Stimulated activated naive CD8-positive, alpha-beta T cell treated with anti-CD3 and anti-CD28 coated beads, Interleukin-15, Interleukin-2, amounts not matched to agents 100 U/mL and 50 U/mL, for 24 hours (primary cell): Measurements from ENCODE around the gene C20orf202.

Experiments used
- ATAC-seq: fragments of 150-1000 bp; cut with Tn5 transposase; one replicate; pipeline ENCODE4 v1.10.0; 2021
- DNase-seq: peaks from one replicate; pipeline ENCODE4 v3.0.0; 2021

The C20orf202 gene

DNA sequence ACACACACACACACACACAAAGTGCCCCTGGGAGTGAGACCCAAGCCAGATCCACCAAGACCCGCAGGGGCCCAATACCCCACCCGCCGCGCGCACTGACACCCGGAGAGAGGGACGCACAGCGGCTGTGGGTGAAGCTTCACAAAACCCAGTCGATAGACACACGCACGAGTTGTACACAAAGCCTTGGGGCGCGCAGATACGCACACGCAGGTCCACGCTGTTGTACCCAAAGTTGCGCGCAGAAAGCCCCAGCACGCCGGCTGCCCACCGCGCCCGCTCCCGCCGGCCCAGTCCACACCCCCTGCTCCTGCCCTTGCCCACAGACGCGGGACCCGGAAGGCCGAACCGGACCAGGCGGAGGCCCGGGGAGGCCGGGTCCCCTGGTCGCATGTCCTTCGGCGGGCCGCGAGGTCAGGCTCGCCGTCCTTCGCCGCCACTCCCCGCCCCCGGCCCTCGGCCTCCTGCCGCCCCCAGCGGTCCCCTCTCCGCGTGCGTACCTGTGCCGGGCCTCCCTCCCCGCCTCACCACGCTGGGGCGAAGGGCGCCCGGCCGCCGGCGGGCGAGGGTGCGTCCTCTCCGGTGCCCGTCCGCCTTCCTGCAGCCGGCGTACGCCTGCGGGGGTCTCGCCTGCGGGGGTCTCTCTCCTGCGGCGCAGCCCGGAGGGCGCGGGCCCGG lies 18.5 kb upstream of the C20orf202 start, which contains the start of gene TMEM74B:
TSS of gene TMEM74B (minus strand) at position 344 of the 678 bp plus-strand sequence. CDS start 1,180 bp downstream, outside the sequence.
- no peak for ATAC-seq
- DNase-seq, result no peak

GRCh38 chr20:1185316-1185741 lies 17.9 kb upstream of the C20orf202 start:
- DNase-seq (peak; percentile 14), ATAC-seq (peak; percentile 8)

- peak; percentile 69 for DNase-seq
Measured at GRCh38 chr20:1185790-1186334, 17.4 kb upstream of the C20orf202 start.

GRCh38 chr20:1186367-1186991 lies 16.8 kb upstream of the C20orf202 start:
- ATAC-seq (no peak), DNase-seq (no peak)

More at GRCh38 chr20:1185790-1186334, 17.4 kb upstream of the C20orf202 start:
- peak; percentile 49 for ATAC-seq

- ATAC-seq (no peak), DNase-seq (no peak)
Measured at GRCh38 chr20:1187605-1188171, 15.6 kb upstream of the C20orf202 start.

DNA sequence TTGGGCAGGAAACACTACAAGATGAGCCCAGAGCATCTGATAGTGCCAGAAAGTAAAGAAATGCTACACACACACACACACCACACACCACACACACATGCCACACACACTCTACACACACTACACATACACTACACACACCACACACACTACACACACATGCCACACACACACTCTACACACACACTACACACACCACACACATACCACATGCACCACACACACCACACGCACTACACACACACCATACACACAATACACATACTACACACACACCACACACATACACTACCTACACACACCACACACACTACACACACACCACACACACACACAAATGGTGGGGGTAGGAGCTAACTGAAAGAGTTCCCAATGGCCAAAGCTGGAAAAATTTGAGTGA lies 14.9 kb upstream of the C20orf202 start:
- DNase-seq, result no peak
- no peak for ATAC-seq

- no peak for ATAC-seq
Measured at GRCh38 chr20:1189827-1190226, 13.4 kb upstream of the C20orf202 start.

GRCh38 chr20:1190847-1191246 lies 12.4 kb upstream of the C20orf202 start:
- ATAC-seq, result no peak
- no peak for DNase-seq

More at GRCh38 chr20:1189827-1190226, 13.4 kb upstream of the C20orf202 start:
- no peak for DNase-seq

- ATAC-seq, result no peak
- no peak for DNase-seq
Measured at GRCh38 chr20:1191299-1191698, 12.0 kb upstream of the C20orf202 start.

- ATAC-seq, result no peak
- DNase-seq, result no peak
Measured at GRCh38 chr20:1195226-1195625, 8.0 kb upstream of the C20orf202 start.

DNA sequence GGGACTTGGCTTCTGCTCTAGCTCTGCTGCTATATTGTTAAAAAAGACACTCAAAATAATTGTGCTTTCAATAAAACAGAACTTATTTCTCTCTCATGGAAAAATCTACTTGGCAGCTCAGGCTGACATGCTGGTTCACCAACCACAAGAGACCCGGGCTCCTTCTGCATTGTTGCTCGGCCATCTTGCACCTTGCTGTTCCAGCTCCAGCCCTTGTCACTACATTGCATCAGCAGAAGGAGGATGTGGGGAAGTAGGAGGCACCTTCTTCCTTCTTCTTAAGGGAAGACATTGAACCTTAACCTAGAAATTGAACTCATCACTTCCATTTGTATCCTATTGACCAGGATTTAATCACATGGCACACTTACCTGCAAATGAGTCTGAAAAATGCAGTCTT lies 6.6 kb upstream of the C20orf202 start:
- ATAC-seq, result no peak
- DNase-seq, result no peak

- DNase-seq (no peak), ATAC-seq (no peak)
Measured at GRCh38 chr20:1197801-1198200, 5.5 kb upstream of the C20orf202 start.

DNA sequence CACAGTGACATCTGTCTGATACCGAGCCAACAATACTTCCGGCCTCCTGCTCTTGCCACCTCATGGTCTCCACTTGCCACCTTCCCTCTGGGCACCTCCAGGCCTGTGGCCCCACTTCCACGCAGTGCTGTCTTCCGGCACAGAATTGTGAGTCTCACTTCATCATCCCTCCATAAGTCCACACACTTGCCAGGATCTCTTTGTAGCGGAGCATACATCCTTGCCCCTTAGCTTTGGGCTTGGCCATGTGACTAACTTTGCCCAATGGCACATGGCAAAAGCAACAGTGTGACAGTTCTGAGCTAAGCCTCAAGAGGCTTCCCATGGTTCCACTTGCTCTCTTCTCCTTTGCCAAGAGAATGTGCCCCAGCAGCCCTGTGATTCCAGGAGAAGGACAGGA lies 4.5 kb upstream of the C20orf202 start:
- ATAC-seq (no peak), DNase-seq (no peak)

DNA sequence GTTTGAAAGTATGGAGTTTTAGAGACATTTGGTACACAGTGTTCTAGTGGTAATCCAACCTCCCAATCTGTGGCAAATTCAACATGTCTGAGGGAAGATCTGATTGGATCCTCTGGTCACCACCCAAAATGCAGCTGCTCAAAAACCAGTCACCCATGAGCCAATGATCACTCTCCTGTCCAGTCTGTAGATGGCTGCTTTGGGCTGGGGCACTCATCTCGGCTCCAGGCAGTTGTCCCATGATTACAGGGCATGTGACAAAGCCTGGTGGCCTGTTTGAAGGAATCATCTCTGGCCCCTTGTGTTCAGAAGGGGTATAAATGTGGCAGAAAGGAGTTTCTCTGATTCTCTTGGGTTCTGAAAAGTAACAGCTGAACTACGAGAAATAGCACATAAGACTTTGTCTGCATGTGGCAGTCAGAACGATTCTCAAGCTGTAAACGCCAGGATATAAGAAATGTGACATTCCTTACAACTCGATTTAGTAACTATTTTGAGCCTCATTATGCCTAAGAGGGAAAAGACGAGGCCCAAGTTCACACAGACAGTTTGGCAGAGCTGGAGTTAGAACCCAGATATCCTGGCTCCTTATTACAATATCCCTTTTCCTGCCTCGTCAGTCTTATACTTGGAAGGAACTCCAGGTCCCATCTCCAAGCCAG lies 3.9 kb upstream of the C20orf202 start:
- no peak for ATAC-seq
- DNase-seq, result no peak

- DNase-seq, result no peak
- no peak for ATAC-seq
Measured at GRCh38 chr20:1199964-1200363, 3.3 kb upstream of the C20orf202 start.

DNA sequence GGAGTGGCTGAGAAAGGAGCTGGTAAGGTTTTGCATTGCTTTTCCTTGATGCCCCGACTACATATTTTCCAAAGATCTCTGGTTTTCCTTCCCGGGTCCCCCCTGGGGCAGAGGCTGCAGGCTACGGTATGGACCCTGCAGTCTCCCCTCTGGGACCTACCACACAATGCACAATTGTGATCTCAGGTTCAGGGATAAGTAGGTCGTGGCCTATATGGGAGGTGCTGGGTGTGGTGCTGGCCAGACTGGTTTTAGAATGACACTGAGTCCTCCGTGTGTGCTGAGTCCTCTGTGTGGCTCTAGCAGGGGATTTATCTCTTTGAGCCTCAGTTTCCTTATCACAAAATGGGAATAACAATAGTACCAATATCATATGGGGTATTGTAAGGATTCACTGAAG lies 376 bp downstream of the C20orf202 start:
- no peak for ATAC-seq
- DNase-seq, result no peak

- ATAC-seq (no peak), DNase-seq (no peak)
Measured at GRCh38 chr20:1204113-1204512, 859 bp downstream of the C20orf202 start.

GRCh38 chr20:1204576-1204975 lies 1.3 kb downstream of the C20orf202 start:
- DNase-seq (no peak), ATAC-seq (no peak)

GRCh38 chr20:1205802-1206201 lies 2.5 kb downstream of the C20orf202 start:
- DNase-seq (no peak), ATAC-seq (no peak)

DNA sequence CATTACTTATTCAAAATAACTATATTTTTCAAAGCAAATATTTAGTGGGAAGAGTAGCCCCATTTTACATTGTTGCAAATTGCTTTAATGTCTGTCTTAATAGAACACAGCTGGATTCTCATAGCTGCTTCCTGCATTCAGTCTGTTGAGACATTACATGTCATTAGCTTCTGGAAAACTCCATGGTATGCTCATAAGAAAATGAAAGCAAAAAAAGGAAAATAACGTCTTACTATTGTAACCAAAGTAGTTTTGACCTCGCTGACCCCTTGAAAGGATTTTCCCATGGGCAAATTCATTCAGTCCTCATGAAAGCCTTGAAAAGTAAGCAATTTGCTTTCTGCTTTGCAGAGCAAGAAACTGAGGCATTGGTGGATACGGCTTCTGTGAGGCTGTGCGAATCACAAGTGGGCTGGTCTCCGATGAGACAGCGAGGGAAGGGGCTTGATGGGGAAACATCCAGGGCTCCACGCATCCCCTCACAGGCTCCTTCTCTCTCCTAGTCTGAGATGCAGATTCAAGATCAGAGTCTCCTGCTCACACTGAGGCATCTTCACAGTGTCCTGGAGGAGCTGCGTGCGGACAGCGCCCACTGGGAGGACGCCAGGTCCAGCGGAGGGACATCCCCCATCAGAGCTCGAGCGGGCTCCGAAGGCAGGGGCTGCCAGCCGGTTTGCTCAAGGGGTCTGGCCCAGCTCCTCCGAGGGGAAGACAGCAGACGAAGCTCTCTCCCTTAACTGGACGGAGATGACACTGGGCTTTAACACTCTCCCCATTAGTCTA lies 3.3 kb downstream of the C20orf202 start:
- ATAC-seq, result no peak
- no peak for DNase-seq

DNA sequence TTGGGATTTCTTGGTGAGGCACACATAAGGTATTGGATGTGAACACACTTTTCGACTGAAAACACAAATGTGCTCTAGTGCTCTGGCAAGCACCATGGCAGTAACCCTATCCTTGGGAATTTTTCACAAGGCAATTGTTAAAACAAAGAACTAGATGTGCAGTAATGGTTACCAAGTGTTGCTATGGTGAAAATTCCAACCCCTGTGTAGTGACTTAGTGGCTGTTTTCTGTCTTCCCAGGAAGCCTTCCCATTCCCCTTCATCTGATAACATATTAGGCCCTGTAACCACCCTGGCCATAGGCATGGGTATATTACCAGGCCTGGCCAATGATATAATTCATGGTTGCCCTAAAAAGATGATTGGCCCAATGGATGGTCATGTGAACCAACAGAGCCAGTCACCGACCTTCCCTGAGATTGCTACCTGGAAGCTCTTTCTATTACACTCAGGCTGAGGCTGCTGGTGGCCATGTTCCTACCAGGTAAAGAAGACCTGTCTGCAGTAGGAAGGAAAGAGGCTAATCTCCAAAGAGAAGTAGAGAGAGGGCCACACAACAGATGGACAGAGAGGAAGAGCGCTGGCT lies 4.1 kb downstream of the C20orf202 start:
- no peak for DNase-seq

More for the DNA sequence above, 4.1 kb downstream of the C20orf202 start:
- ATAC-seq, result no peak
